PC-9 (cell line): ENCODE measurements around the gene DHCR7.

Experiments
- CTCF ChIP-seq: fragments of 200-600 bp; sonication (generic); conservative IDR thresholded peaks from 2 replicates; pipeline ENCODE4 v1.6.1; 2017; ENCODE audit warnings: mixed run types, antibody characterized with exemption, mild to moderate bottlenecking, moderate library complexity
- EZH2 ChIP-seq: fragments of 200-600 bp; sonication (generic); IDR thresholded peaks from 2 replicates; pipeline ENCODE4 v1.8.0; 2017; ENCODE audit warnings: antibody characterized with exemption, low read depth

DNA sequence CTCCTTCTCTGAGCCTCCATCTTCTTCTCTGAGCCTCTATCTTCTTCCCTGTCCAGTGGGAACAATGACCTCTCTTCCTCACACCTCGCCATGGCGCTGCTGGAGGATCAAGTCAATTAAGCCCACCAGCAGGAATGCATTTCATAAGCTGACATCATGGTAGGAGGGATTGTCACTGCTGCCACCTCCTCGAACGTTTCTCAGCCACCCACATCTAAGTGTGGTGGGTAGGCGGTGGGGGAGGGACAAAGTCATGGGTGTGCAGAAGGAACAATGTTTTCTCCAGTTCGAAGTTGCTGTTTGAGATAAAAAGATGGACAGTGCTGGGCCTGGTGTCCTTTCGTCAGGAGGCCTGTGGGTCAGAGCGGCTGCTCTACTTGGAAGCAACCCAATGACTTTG is 44.0 kb downstream of the DHCR7 start:
- TF ChIP-seq CTCF (no peak), EZH2 (no peak)
